Femur (tissue), 1 donor: Measurements from ENCODE around the gene ICOSLG.
"Not testable (repeated sequence)": the region's sequence is repeated elsewhere in the genome, so short reads cannot be mapped to it uniquely, and the experiment has no call there.

ENCODE experiments used
- DNase-seq: peaks from one replicate; pipeline ENCODE4 v3.0.0-alpha.2; 2017

The ICOSLG gene

DNA sequence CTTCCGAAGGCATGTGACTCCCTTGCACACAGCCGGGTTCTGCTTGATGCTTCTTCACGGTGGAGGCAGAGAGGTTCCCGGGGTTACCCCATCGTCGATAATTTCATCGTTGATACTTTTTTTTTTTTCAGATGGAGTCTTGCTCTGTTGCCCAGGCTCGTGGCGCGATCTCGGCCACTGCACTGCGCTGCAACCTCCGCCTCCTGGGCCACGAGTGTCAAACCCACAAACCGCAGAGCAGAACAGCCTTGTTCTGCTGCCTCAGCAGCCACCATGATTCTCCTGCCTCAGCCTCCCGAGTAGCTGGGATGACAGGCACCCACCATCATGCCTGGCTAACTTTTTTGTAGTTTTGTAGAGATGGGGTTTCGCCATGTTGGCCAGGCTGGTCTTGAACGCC, 20.1 kb downstream of the ICOSLG start:
- not testable (repeated sequence) for DNase-seq

DNA sequence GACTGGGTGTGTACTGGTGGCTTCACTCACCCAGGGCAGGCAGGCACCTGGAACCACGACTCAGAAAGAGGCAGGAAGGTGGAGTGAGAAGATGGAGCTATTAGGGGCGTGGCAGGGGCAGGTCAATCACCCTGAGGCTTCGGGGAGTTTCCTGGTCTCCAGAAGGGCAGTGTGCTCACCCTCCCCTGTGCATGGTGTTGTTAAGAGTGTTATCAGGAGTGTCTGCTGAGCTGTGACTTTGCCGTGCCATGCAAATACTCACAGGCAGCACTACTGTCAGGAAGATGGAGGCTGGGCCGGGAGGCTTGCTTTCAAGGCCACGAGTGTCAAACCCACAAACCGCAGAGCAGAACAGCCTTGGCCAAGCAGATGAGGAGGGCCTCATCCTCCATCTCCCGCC, 22.3 kb downstream of the ICOSLG start:
- not testable (repeated sequence) for DNase-seq

DNA sequence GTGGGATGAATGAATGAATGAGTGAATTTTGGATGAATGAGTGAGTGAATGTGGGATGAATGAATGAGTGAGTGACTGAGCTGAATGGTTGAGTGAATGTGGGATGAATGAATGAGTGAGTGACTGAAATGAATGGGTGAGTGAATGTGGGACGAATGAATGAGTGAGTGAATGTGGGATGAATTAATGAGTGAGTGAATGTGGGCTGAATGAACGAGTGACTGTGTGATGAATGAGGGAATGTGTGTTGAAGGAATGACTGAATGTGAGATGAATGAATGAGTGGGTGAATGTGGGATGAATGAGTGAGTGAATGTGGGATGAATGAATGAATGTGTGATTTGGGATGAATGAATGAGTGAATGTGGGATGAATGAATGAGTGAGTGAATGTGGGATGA, 28.8 kb downstream of the ICOSLG start:
- not testable (repeated sequence) for DNase-seq

DNA sequence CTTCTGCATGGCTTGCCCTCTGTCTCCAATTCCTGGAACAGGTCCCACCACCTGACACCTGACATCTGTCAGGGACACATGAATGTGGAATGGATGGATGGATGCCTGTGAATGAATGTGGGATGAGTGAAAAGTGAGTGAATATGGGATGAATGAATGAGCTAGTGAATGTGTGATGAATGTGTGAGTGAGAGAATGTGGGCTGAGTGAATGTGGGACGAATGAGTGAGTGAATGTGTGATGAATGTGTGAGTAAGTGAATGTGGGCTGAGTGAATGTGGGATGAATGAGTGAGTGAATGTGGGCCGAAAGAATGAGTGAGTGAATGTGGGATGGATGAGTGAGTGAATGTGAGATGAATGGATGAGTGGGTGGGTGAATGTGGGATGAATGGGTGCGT, 29.2 kb downstream of the ICOSLG start:
- DNase-seq: not testable (repeated sequence)

DNA sequence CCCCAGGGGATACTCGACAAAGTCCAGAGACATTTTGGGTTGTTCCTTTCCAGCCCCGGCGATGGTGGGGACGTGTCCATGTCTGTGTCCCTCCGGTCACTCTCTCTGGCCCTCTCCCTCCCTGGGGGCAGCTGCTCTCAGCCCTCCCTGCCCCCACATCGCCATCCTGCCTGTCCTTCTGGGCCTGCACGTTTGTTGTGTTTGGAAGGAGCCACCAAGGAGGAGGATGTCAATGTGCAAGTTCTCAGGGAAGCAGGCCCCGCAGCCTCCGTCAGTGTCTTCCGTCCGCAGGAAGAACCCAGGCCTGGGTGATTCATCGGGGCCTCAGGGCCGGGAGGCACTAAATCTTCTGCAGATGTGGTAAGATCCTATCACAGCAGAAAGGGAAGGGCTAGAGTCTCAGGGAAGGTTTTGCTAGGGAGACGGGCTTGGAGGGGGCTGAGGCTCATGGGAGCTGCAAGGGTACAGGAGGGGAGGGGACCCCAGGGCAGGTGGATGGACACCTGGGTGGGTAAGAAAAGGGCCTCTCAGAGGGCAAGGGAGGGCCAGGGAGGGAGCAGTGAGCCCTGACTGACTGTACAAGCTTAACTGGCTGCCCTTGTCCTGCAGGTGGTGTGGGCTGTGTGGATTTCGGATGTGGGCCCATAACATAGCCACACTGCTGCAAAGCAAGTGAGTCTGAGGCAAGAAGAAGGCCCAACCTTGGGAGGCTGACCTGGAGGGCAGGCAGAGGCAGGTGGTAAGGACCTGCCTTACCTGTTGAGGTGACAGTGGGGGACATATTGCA, 32.7 kb downstream of the ICOSLG start:
- DNase-seq: not testable (repeated sequence)

DNA sequence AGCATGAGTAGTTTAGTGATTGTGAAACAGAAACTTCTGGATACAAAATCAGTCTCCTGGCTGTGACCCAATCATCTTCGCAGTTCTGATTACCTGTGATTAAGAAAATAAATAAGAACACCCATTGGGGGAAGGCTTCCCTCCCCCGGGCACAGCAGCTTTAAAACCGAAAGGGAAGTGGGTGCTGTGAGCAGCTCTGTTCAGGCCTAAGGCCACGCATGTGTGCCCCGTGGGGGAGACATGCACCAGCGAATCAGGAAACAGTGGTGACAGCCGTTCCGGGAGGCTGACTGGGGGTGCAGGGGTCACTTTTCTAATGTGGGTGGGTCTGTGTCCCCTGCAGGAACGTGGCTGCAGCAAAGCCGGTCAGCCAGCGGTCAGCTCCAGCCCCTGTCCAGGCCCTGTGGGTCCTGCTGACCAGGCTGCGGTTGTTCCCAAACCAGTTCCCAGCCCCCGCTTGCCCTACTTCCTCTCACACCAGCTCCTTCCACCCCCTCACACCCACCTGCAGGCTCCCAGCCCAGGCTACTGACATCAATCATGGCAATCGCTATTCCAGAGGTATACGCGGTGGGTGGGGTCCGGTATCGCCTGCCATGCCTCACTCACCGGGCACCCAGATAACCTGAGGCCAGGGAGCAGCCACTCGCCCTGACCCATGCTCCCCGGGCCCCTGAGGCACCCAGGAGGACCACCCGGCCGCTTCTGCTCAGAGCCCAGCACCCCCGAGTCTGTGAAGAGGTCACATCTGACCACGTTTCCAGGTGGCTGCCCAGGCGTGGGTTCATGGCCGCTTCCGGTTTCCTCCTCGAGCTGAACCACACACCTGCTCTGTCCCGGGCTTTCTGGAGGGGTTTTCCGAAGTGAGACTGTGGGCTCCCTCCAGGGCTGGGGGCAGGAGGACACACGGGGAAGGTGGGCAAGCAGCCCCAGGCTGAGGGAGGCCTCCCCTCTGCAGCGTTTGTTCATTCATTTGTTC, 33.8 kb downstream of the ICOSLG start:
- not testable (repeated sequence) for DNase-seq

DNA sequence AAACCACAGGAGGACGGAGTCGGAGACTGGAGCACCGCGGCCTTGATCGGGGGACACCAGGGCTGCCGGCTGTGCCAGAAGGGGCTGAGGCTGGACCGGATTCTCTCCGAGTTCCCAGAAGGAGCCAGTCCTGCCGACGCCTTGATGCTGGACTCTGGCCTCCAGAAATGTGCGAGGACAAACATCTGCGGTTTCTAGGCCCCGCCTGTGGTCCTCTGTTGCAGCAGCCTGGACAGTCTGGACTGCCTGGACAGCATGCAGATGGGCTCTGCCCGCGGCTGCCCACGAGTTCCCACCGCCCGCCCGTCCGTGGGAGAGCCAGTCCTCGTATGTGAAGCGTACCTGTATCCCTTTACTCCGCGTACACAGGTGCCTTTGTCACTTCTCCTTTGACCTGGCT, 34.6 kb downstream of the ICOSLG start:
- not testable (repeated sequence) for DNase-seq

DNA sequence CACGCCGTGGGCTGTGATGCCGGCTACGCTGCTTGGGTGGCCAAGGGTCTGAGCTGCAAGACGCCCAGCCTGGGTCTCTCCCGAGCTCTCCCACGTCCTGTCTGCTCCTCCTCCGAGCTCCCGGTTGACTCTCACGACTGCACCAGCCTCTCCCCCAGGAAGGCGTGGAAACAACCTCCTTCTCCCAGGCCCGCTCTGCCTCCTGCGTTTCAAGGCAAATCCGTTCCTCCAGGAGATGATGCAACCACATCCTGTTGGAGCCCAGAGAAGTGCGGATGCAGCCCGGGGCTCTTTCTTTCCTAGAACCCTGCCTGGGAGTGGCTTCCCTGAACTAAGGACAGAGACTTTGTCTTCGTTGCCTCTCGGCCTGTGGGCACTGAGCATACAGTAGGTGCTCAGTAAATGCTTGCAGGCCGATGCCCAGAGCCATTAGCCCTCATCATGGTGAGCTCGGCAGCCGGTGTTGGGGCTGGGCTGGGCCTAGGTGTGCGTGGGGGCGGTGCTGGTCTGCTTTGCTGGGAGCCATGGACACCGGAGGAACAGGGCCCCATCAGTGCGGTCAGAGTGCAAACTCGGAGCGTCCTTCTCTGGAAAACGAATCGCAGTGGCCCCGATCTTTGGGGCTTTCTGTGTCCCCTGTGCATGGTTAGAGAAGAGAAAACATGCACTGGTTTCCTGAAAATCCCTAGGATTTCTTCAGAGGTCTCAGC, 38.0 kb downstream of the ICOSLG start:
- DNase-seq: not testable (repeated sequence)

DNA sequence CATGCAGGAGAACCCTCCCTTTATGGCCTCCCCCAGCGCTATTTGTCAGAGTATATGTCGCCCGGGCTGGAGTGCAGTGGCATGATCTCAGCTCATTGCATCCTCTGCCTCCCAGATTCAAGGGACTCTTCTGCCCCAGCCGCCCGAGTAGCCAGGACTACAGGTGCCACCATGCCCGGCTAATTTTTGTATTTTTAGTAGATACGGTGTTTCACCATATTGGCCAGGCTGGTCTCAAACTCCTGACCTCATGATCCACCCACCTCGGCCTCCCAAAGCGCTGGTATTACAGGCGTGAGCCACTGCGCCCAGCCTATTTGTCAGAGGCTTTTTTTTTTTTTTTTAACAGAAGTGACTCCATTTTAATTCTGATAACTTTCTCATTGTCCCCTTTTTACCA, 40.7 kb downstream of the ICOSLG start:
- not testable (repeated sequence) for DNase-seq

DNA sequence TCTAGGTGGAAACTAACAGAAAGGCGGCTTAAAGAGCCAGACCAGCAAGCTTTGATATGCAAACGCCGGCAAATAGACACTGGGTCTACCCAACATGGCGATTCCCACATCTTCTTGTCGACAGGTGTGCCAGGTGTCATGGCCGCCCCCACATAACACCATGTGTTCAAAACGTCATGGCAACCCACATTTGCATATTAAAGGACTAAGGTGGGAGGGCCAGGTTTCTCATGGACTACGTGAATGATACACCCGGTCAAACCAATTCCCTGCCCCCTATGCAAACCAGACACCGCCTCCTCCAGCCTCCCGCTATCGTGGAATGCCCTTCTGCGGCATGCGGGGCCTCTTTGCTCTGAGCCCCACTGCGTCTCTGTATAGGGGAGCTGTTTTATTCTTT, 41.3 kb downstream of the ICOSLG start:
- no peak for DNase-seq

DNA sequence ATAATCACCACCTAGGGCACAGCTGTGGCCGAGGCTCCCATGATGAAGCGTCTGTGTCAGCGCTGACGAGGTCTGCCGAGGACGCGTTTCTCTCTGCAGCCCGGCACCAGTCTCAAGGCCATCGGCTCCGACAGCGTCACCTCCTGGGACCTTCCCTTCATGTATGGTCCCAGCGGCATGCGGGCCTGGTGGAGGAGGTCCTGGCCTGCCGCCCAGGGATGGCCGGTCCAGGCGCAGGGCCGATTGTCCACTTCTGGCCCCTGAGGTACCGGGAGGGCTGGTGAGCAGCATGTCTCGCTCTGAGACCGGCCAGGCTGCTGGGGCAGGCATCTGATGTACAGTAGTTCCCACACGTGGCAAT, 43.6 kb downstream of the ICOSLG start:
- not testable (repeated sequence) for DNase-seq

DNA sequence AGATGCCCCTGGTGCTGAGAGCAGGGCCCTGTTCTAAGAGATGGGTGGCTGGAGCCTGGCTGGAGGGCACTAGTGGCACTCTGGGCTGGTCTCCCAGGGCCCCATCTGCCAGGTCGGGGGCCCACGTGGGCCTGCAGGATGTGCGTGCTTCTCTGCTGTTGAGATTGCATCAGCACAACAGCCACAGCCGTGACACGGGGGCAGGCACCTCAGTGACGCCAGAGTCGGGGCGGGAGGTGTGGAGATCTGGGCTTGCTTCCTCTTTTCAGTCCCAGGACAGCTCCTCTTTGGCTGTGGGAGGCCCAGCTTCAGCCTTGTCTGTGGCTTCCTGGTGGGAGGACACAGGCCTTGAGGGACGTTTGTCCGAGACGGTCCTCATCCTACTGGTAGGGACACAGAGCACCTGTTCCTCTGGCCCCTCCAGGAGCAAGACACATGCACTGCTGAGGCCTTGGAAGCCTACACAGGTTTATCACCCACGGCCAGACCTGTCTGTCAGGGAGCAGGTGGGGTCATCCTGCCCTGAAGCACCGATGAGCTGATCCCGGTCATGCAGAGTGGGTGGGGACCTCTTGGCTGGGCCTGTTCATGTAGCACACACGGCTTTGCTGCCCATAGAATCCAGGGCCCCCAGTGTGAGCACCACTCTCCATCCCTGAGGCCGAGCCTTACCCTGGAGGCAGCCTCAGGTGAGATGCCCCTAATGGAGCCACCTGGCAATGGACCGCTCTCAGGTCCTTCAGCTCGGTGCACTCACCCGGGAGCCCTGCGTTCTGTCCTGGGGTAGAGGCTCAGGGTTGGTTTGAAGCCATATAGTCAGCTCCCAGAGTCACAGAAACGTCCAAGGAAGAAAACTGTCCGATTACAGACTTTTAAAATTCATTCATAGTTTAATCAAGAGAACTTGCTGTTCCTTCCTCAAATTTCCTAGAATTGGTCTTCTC, 44.3 kb downstream of the ICOSLG start:
- not testable (repeated sequence) for DNase-seq

DNA sequence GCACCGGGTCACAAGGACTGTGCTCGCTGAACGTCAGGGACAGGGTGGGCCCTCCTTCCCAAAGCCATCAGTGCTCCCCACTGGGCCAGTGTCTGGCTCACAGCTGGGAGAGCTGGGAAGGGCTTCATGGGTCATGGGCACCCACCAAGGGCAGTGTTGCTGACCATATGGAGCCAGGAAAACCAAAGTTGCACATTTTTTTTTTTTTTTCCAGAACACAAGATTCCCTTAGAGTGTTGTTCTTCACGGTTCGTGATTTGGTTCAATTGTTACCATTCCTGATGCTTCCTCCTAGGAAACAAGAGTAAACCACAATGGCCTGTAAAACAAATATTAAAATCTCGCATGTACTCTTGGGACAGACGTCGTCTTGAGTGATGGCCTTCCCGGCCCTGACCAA, 45.9 kb downstream of the ICOSLG start:
- not testable (repeated sequence) for DNase-seq

DNA sequence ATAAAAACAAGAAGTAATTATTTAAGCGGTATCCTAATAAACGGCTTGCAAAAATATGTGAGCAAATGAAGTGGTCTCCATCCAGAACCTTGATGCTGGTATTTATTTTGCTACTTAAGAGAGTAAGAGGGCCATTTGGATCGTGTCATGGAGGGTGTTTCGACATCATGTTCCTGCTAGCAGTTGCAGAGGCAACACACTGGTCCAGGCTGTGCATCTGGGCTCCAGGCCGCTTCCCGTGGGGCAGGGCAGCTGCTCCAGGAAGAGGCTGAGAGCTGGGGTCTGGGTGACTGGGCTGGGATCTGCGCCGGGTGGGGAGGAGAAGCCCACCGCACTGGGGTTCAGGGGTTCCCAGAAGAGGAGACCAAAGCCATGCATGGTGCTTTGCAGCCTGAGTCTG, 46.3 kb downstream of the ICOSLG start:
- not testable (repeated sequence) for DNase-seq

DNA sequence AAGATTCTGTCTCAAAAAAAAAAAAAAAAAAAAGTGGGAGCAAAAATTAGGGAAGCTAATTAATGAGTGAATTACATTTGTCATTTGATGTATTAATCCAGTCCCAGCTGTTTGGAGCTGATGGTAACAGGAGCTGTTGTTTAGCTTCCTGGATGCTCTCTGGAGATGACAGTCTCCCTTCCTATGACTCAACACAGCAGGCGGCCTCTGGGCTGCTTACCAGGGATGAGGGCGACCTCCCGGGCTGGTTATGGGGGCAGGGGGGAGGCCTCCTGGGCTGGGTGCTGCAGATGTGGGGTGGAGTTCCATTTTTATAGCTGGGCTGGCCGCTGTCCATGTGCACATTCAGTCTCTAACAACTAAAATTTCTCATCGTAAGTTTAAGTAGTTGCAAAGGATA, 47.6 kb downstream of the ICOSLG start:
- DNase-seq: not testable (repeated sequence)

DNA sequence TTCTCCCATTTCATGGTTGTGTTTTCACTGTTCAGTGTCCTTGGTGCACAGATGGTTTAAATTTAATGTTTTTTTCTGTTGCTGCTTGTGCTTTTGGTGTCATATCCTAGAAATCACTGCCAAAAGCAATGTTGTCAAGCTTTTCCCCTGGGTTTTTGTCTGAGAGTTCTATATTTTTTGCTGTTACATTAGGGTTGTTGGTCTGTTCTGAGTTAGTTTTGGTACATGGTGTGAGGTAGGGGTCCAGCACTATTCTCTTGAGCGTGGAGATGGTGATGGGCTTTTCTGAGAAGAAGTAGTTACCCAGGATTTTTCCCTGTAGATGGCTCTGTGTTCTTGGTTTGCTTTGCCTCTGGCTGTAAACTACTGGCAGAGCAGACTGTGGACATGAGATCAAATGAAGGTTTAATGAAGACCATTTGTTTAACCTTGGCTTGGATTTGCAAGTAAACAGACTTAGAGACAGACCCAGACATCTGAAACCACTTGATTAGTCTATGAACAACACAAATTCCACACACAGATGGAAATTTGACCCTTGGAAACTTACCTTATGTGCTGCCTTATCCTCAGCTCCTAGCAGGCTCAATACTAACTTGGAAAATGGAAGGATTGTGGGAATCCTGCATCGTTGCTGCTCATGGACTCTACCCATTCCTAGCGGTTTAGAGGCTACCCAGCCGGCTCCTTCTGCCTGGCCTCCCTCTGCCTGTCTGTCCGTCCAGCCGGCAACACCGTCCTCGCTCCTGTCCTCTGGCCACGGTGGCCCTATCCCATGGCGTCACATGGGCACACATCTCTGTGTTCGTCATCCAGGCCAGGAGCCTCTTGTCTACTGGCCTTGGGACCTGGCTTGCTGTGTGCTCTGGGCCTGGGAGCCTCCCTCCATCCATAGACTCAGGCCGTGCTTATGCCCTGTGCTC, 50.1 kb downstream of the ICOSLG start:
- DNase-seq: not testable (repeated sequence)

DNA sequence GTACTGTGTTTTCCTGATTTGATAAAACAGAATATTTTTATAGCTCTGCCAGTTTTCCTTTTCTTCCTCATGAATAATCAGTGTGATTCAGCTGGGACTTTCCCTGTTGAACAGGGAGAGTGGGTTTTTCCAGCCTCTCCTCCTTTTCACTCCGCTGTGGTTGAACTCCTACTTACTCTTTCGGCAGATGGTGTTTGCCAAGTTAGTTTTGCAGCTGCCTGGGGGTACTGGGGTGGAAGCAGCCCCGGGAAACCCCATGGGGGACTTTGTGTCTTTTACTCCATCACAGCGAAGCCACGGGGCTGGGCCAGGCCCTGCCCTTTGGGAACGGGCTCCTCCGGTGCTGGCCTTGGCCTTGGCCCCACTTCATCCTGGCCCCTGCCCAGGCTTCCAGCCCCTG, 55.9 kb downstream of the ICOSLG start:
- not testable (repeated sequence) for DNase-seq

DNA sequence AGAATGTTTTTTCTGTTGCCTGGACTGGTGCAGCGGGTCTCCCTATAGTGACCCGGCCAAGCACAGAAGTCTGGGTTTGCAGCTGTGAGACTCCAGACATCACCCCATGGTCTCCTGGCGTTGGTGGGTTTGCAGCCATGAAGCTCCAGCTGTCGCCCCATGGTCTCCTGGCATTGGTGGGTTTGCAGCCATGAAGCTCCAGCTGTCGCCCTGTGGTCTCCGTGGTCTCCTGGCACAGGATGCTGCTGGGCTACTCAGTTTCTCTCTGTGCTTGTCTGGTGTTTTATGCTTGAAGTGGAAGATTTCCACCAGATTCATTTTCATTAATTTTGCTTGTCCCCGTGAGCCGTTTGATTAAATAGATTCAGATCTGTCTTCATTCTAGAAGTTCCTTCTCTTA, 58.5 kb downstream of the ICOSLG start:
- DNase-seq: not testable (repeated sequence)

DNA sequence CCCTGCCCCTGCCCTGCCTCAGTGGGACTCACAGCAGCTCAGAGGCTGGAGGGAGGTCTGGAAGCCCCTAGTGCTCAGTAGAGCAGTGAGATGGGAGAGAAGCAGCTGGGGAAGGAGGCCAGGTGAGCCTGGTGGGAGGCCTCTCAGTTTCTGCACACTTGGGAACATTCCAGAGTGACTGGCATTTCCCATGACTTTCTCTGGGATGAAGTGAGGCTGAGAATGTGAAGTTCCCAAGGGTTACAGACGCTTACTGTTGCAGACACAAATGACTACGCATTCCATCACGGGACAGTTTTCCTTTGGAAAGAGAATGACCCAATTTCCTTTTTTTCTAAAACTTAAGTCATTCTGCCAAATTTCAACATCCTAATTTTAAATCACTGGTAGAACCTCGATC, 59.2 kb downstream of the ICOSLG start:
- not testable (repeated sequence) for DNase-seq

DNA sequence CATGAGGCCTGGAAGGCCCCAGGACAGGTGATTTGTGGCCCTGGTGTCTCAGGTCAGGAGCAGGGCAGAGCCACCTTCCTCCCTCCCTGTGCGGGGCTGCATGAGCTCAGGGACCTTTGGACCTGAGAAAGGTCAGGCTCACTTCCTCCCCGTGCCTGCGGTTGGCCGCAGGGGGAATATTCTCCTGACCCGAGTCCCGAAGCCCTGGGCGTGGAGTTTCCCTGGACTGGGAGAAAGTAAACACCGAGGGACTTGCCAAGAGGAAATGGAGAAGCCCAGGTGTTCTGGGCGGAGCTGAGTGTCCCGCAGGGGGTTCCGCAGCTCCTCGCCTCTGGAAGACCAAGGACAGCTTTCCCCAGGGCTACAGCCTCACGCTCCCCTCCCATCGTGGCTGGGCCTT, 64.6 kb downstream of the ICOSLG start:
- DNase-seq: not testable (repeated sequence)

DNA sequence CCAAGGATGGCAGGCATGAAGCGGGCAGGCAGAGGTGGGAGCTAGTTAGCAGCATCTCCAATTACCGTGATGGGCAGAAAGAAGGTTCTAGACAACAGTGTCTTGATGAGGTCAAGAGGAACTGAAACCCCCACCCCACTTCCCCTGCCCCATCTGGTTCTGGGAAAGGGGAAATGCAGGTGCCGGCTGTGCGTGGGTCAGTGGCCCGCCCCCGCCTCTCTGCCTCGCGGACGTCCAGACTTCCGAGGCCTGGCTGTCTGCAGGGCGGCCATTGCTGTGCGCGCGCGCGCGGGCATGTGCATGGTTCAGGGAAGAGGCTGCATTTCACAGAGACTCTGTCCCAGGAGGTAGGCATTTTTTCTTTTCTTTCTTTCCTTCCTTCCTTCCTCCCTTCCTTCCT, 65.6 kb downstream of the ICOSLG start:
- peak; percentile 0 for DNase-seq
